ENCODE measurements around the gene NDUFA1.
"Not testable (repeated sequence)": the region's sequence is repeated elsewhere in the genome, so short reads cannot be mapped to it uniquely, and the experiment has no call there.

The NDUFA1 gene

GRCh38 chrX:119916310-119916709, 44.7 kb downstream of the NDUFA1 start:
- DNase-seq: no peak

- DNase-seq: no peak
Measured at GRCh38 chrX:119917877-119918276, 46.2 kb downstream of the NDUFA1 start.

DNA sequence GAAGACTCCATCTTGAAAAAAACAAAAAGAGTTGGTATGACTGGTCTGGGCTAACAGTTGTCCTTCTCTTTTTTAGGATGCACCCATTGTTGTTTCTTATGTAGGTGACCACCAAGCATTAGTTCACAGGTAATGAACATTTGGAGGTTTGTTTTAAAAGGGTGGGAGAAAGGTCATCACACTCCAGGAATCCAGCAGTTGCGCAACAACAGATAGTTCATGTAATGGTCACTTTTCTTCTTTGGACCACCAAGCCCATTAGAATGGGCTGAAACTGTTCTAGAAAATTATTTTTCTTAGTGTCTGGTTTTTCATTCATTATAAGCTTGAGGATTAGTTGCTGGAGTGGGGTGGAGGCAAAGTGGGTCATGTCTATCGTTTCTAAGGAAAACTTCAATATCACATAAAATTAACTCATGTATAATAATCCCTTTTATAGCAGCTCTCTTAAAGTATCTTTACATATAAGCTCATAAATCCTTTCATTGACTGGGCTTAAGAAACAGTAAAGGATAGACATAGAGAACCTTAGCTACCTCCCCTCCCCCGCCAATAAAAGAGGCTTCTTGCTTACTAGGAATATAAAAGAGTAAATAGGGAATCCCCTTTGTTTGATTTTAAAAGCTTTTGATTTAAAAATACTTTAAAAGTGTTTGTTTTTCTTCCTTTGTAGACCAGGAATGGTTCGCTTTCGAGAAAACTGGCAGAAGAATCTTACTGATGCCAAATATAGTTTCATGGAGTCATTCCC, 48.4 kb downstream of the NDUFA1 start:
- no peak for DNase-seq

DNA sequence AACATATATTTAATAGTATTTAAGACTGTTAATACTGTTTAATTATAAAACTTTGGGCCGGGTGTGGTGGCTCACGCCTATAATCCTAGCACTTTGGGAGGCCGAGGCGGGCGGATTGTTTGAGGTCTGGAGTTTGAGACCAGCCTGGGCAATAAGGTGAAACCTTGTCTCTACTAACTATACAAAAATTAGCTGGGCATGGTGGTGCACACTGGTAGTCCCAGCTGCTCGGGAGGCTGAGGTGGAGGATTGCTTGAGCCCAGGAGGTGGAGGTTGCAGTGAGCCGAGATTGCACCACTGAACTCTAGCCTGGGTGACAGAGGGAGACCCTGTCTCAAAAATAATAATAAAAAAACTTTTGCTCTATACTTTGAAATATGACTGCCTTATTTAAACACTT, 50.8 kb downstream of the NDUFA1 start:
- not testable (repeated sequence) for DNase-seq

Data from hematopoietic multipotent progenitor cell treated with erythropoietin and hydrocortisone succinate and interleukin-3 and kit ligand, for 4 days (in vitro differentiated cells).